Astrocyte (in vitro differentiated cells and primary cell): ENCODE results near the gene ENPP6.

Source experiments
- EZH2 ChIP-seq: IDR thresholded peaks from 2 replicates; pipeline ENCODE4 v1.6.1; 2012; ENCODE audit warnings: mild to moderate bottlenecking, low read length, inconsistent platforms; ENCODE audit not compliant: insufficient read depth
- TF ChIP-seq, protein P1 (sequence below): IDR thresholded peaks from 2 replicates; pipeline ENCODE4 v1.5.1; 2011; ENCODE audit warnings: low read depth, mild to moderate bottlenecking, inconsistent platforms, low read length, moderate library complexity; ENCODE audit not compliant: insufficient read depth

DNA sequence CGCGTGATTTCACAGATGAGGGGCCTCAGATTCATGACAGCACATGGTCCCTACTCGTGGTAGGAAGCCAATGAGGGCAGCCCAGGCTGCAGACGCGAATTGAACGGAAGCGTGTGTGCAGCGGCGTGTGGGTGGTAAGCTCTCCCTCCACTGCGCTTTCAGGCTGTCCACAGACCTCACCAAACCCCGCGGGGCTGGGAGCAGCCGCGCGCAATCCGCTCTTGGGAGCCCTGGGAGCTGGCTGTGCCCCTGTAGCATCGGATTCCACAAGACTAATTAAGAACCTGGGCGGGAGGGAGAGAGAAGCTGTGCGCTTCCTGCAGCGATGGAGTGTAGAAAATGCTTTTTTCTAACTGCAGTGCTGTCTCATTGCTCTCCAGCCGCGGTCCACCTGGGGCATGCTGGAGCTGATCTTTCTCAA is 177.7 kb downstream of the ENPP6 start:
- TF ChIP-seq, protein P1, sequence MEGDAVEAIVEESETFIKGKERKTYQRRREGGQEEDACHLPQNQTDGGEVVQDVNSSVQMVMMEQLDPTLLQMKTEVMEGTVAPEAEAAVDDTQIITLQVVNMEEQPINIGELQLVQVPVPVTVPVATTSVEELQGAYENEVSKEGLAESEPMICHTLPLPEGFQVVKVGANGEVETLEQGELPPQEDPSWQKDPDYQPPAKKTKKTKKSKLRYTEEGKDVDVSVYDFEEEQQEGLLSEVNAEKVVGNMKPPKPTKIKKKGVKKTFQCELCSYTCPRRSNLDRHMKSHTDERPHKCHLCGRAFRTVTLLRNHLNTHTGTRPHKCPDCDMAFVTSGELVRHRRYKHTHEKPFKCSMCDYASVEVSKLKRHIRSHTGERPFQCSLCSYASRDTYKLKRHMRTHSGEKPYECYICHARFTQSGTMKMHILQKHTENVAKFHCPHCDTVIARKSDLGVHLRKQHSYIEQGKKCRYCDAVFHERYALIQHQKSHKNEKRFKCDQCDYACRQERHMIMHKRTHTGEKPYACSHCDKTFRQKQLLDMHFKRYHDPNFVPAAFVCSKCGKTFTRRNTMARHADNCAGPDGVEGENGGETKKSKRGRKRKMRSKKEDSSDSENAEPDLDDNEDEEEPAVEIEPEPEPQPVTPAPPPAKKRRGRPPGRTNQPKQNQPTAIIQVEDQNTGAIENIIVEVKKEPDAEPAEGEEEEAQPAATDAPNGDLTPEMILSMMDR, result no peak
- TF ChIP-seq EZH2, result no peak
